ENCODE measurements around the gene PDZD4. TPM values are rescaled to one million over a fixed set of nuclear protein-coding genes. Genes with fewer than 3 reads are reported as not detected.

The PDZD4 gene
- total RNA-seq, 1 experiment from 2014 or later: 120 TPM

- DNase-seq (ENCODE audit: low spot score) (peak; percentile 54), ATAC-seq (peak; percentile 30)
- CTCF ChIA-PET: interaction anchor here (0.6 to 2.5 kb wide), 16 partner anchors 8 to 170 kb away, joined by 3 to 10 read pairs (median 4); partner anchors contain the start of genes IDH3G and SSR4
- H3K9me3 Mint-ChIP-seq: no peaks in the 10 kb centered on the region
- peak overlapping the region; percentile 51 for H3K4me3 Mint-ChIP-seq
- H3K27me3 Mint-ChIP-seq (ENCODE audit: low read depth): no peaks in the 10 kb centered on the region; the same call in 1 of the 2 replicates
- POLR2A ChIA-PET: interaction anchor here (0.7 to 0.9 kb wide), 2 partner anchors 73 to 112 kb away, joined by 3 read pairs; no protein-coding TSS in a partner anchor
- H3K27ac Mint-ChIP-seq: no peak overlapping the region
- H3K36me3 Mint-ChIP-seq: no peaks in the 10 kb centered on the region
- TF ChIP-seq ZNF423 (CRISPR knock-in tag; IDR thresholded peaks at IDR 0.05) (peak; percentile 43; the same call in 1 of the 2 replicates), JAZF1 (CRISPR knock-in tag; IDR thresholded peaks at IDR 0.05) (no peak)
- H3K4me1 Mint-ChIP-seq: peaks cover 59% of the 10 kb centered on the region
These were observed 48.8 kb upstream of the PDZD4 start for GRCh38 chrX:153878969-153879653.

- ChIA-PET CTCF (interaction anchor here (0.7 to 2.5 kb wide), 12 partner anchors 9 to 170 kb away, joined by 3 to 10 read pairs (median 4); partner anchors contain the start of genes IDH3G and SSR4), POLR2A (no interaction called here)
- Mint-ChIP-seq H3K36me3 (no peaks in the 10 kb centered on the region), H3K4me1 (peaks cover 52% of the 10 kb centered on the region), H3K27me3 (ENCODE audit: low read depth) (no peaks in the 10 kb centered on the region; the same call in 1 of the 2 replicates), H3K9me3 (no peaks in the 10 kb centered on the region), H3K27ac (no peak overlapping the region), H3K4me3 (peak overlapping the region; percentile 22; the same call in 1 of the 2 replicates)
- DNase-seq (ENCODE audit: low spot score) (no peak), ATAC-seq (no peak)
- no peak for TF ChIP-seq TEAD1 (CRISPR knock-in tag; IDR thresholded peaks at IDR 0.05)
- no peak for TF ChIP-seq GRHL2 (CRISPR knock-in tag; IDR thresholded peaks at IDR 0.05; ENCODE audit: insufficient replicate concordance, severe bottlenecking)
- TF ChIP-seq USF2 (CRISPR knock-in tag; IDR thresholded peaks at IDR 0.05): no peak
- TF ChIP-seq NR3C1 (CRISPR knock-in tag; conservative IDR thresholded peaks at IDR 0.05; ENCODE audit: low read depth): no peak
- TF ChIP-seq CREM (CRISPR knock-in tag; IDR thresholded peaks at IDR 0.05): no peak
- no peak for TF ChIP-seq CDX4 (CRISPR knock-in tag; IDR thresholded peaks at IDR 0.05; ENCODE audit: borderline replicate concordance)
- no peak for TF ChIP-seq ERG (CRISPR knock-in tag; IDR thresholded peaks at IDR 0.05)
- TF ChIP-seq MLX (CRISPR knock-in tag; IDR thresholded peaks at IDR 0.05): no peak
- TF ChIP-seq E2F1 (CRISPR knock-in tag; IDR thresholded peaks at IDR 0.05): no peak
- no peak for TF ChIP-seq SMAD4 (CRISPR knock-in tag; IDR thresholded peaks at IDR 0.05)
- TF ChIP-seq ESRRA (CRISPR knock-in tag; IDR thresholded peaks at IDR 0.05; ENCODE audit: borderline replicate concordance): no peak
- TF ChIP-seq ZNF281 (CRISPR knock-in tag; IDR thresholded peaks at IDR 0.05): no peak
- TF ChIP-seq NFE2L1 (CRISPR knock-in tag; IDR thresholded peaks at IDR 0.05): no peak
- no peak for TF ChIP-seq ATF2 (CRISPR knock-in tag; IDR thresholded peaks at IDR 0.05; ENCODE audit: borderline replicate concordance, low read depth)
- TF ChIP-seq AFF4 (CRISPR knock-in tag; IDR thresholded peaks at IDR 0.05; ENCODE audit: borderline replicate concordance): no peak
- TF ChIP-seq ELF4 (CRISPR knock-in tag; IDR thresholded peaks at IDR 0.05; ENCODE audit: low read depth): no peak
- no peak for TF ChIP-seq NFYB (CRISPR knock-in tag; conservative IDR thresholded peaks at IDR 0.05; ENCODE audit: low read depth)
- no peak for TF ChIP-seq GTF2I (CRISPR knock-in tag; conservative IDR thresholded peaks at IDR 0.05)
These were observed 48.0 kb upstream of the PDZD4 start for GRCh38 chrX:153878345-153878744.

Measured in WTC11 (cell line).